ENCODE data around the gene WNK4. TPM values are rescaled to one million over a fixed set of nuclear protein-coding genes. Genes with fewer than 3 reads are reported as not detected.

Gene WNK4
- total RNA-seq, 6 experiments from 2014 or later, result 22.2 to 33.0 (median 24.3) TPM

GRCh38 chr17:42841975-42842685, 61.7 kb downstream of the WNK4 start:
- no peaks in the 10 kb centered on the region for H3K9me3 Mint-ChIP-seq
- peaks cover 14% of the 10 kb centered on the region for H3K4me1 Mint-ChIP-seq (ENCODE audit: low read depth)
- no peak for DNase-seq
- TF ChIP-seq CTCF (IDR thresholded peaks at IDR 0.05), result no peak
- H3K27me3 Mint-ChIP-seq (ENCODE audit: insufficient read depth), result peaks cover 2% of the 10 kb centered on the region
- peaks cover 38% of the 10 kb centered on the region for H3K36me3 Mint-ChIP-seq (ENCODE audit: low read depth)
- 0 out of 2 replicates have a peak overlapping the region, but pooled peaks have one; percentile 42 for H3K27ac Mint-ChIP-seq
- no peak overlapping the region for H3K4me3 Mint-ChIP-seq

- DNase-seq, result peak; percentile 64
- peaks cover 32% of the 10 kb centered on the region for H3K36me3 Mint-ChIP-seq (ENCODE audit: low read depth)
- H3K9me3 Mint-ChIP-seq, result no peaks in the 10 kb centered on the region
- peak overlapping the region; percentile 42; the same call in 1 of the 2 replicates for H3K27ac Mint-ChIP-seq
- TF ChIP-seq CTCF (IDR thresholded peaks at IDR 0.05), result peak; percentile 91
- no peak overlapping the region for H3K4me3 Mint-ChIP-seq
- H3K4me1 Mint-ChIP-seq (ENCODE audit: low read depth), result peaks cover 14% of the 10 kb centered on the region
- H3K27me3 Mint-ChIP-seq (ENCODE audit: insufficient read depth), result no peaks in the 10 kb centered on the region; the same call in 1 of the 2 replicates
Observed at GRCh38 chr17:42843358-42843934, 63.0 kb downstream of the WNK4 start.

DNA sequence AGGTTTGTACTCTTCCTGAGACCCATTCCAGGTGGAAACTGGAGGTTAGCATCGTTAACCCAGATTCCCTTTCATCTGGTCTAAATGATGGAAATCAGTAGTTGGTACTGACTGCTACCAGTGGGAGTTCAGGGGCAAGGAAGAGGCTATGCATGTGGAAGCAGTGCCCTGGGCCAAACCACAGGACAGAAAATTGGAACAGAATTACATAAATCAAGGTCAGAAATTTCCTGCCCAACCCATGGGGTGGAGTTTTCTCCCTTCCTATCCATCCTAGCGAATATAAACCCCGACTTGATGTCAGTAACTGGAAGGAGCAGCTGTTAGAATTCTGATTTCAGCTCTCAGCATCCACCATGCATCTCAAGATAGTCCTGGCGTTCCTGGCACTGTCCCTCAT, 63.9 kb downstream of the WNK4 start, which contains the start of gene AOC2:
TSS of gene AOC2 (plus strand) at position 310 of the 400 bp plus-strand sequence. CDS start at position 357, 47 bp downstream.
- Mint-ChIP-seq H3K36me3 (ENCODE audit: low read depth) (peaks cover 24% of the 10 kb centered on the region), H3K4me3 (no peak within 1 kb of the TSS), H3K4me1 (ENCODE audit: low read depth) (peaks cover 14% of the 10 kb centered on the region), H3K9me3 (no peaks in the 10 kb centered on the region), H3K27ac (no peak within 1 kb of the TSS), H3K27me3 (ENCODE audit: insufficient read depth) (no peaks in the 10 kb centered on the region; the same call in 1 of the 2 replicates)
- no peak for DNase-seq
- TF ChIP-seq CTCF (IDR thresholded peaks at IDR 0.05), result no peak

GRCh38 chr17:42844761-42845555, 64.5 kb downstream of the WNK4 start:
- Mint-ChIP-seq H3K36me3 (ENCODE audit: low read depth) (peaks cover 21% of the 10 kb centered on the region), H3K4me3 (no peak overlapping the region), H3K9me3 (no peaks in the 10 kb centered on the region), H3K27ac (no peak overlapping the region), H3K27me3 (ENCODE audit: insufficient read depth) (no peaks in the 10 kb centered on the region; the same call in 1 of the 2 replicates), H3K4me1 (ENCODE audit: low read depth) (peaks cover 14% of the 10 kb centered on the region)
- no peak for TF ChIP-seq CTCF (IDR thresholded peaks at IDR 0.05)
- DNase-seq, result no peak

GRCh38 chr17:42845556-42845917, 65.1 kb downstream of the WNK4 start:
- H3K4me1 Mint-ChIP-seq (ENCODE audit: low read depth), result peaks cover 14% of the 10 kb centered on the region
- H3K9me3 Mint-ChIP-seq, result no peaks in the 10 kb centered on the region
- no peak overlapping the region for H3K27ac Mint-ChIP-seq
- no peak for TF ChIP-seq CTCF (IDR thresholded peaks at IDR 0.05)
- H3K36me3 Mint-ChIP-seq (ENCODE audit: low read depth), result peaks cover 21% of the 10 kb centered on the region
- no peak for DNase-seq
- no peaks in the 10 kb centered on the region; the same call in 1 of the 2 replicates for H3K27me3 Mint-ChIP-seq (ENCODE audit: insufficient read depth)
- H3K4me3 Mint-ChIP-seq, result no peak overlapping the region

Measured in HFFc6 (cell line).